Osteocyte (in vitro differentiated cells): ENCODE results near the gene ANKS1B. TPM values are rescaled to one million over a fixed set of nuclear protein-coding genes. Genes with fewer than 3 reads are reported as not detected.

Experiments
- DNase-seq: peaks from one replicate; pipeline ENCODE4 v3.0.0; 2021; ENCODE audit warnings: mixed read lengths; ENCODE audit not compliant: unreplicated experiment; ENCODE audit errors: extremely low spot score
- H3K27ac Mint-ChIP-seq: one replicate; pipeline ENCODE4 v1.8.0; 2021; ENCODE audit warnings: mild to moderate bottlenecking, mixed read lengths; ENCODE audit not compliant: unreplicated experiment
- H3K27me3 Mint-ChIP-seq: one replicate; pipeline ENCODE4 v1.8.0; 2021; ENCODE audit warnings: mixed read lengths; ENCODE audit not compliant: unreplicated experiment
- H3K36me3 Mint-ChIP-seq: one replicate; pipeline ENCODE4 v1.8.0; 2021; ENCODE audit warnings: mixed read lengths; ENCODE audit not compliant: unreplicated experiment
- H3K4me1 Mint-ChIP-seq: one replicate; pipeline ENCODE4 v1.8.0; 2021; ENCODE audit warnings: mixed read lengths; ENCODE audit not compliant: unreplicated experiment
- H3K4me3 Mint-ChIP-seq: one replicate; pipeline ENCODE4 v1.8.0; 2021; ENCODE audit warnings: mild to moderate bottlenecking, moderate library complexity, mixed read lengths; ENCODE audit not compliant: unreplicated experiment
- H3K9me3 Mint-ChIP-seq: one replicate; pipeline ENCODE4 v1.8.0; 2021; ENCODE audit warnings: mixed read lengths; ENCODE audit not compliant: unreplicated experiment
- total RNA-seq: library from RNA; stranded (reverse); gene quantifications from 2 replicates; pipeline ENCODE4 v1.2.1, GENCODE V29; 2021
- TF ChIP-seq, protein P1 (sequence below): fragments of 200-600 bp; sonication (generic); IDR thresholded peaks from 2 replicates; pipeline ENCODE4 v1.5.0; 2021; ENCODE audit warnings: antibody characterized with exemption, mild to moderate bottlenecking, moderate library complexity

ANKS1B gene
- total RNA-seq, 1 donor from 2014 or later = 0.70 TPM

DNA sequence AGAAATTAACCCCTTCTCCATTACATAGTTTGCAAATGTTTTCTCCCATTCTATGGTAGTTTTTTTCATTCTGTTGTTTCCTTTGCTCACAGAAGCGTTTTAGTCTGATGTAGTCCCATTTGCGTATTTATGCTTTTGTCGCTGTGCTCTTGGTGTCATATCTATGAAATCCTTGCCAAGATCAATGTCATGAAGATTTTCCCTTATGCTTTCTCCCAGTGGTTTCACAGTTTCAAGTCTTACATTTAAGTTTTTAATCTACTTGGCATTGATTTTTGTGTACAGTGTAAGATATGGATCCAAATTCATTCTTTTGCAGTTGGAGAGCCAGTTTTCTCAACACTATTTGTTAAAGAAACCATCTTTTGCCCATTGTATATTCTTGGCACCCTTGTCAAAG lies 982.0 kb downstream of the ANKS1B start:
- H3K27me3 Mint-ChIP-seq = peaks cover 20% of the 10 kb centered on the region

DNA sequence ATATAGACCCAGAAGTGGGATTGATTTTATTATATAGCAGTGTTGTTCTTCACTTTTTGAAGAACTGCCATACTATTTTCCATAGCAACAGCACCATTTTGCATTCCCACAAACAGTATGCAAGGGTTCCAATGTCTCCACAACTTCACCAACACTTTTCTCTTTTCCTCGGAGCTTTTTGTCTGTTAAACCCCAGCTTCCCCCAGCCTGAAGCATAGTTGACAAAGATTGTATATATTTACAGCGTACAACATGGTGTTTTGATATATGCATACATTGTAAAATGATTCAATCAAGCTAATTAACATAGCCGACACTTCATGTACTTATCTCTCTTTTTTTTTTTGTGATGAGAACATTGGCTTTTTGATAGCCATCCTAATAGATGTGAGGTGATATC lies 982.6 kb downstream of the ANKS1B start:
- H3K9me3 Mint-ChIP-seq = no peaks in the 10 kb centered on the region
- no peak overlapping the region for H3K4me3 Mint-ChIP-seq
- TF ChIP-seq, protein P1, sequence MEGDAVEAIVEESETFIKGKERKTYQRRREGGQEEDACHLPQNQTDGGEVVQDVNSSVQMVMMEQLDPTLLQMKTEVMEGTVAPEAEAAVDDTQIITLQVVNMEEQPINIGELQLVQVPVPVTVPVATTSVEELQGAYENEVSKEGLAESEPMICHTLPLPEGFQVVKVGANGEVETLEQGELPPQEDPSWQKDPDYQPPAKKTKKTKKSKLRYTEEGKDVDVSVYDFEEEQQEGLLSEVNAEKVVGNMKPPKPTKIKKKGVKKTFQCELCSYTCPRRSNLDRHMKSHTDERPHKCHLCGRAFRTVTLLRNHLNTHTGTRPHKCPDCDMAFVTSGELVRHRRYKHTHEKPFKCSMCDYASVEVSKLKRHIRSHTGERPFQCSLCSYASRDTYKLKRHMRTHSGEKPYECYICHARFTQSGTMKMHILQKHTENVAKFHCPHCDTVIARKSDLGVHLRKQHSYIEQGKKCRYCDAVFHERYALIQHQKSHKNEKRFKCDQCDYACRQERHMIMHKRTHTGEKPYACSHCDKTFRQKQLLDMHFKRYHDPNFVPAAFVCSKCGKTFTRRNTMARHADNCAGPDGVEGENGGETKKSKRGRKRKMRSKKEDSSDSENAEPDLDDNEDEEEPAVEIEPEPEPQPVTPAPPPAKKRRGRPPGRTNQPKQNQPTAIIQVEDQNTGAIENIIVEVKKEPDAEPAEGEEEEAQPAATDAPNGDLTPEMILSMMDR = no peak
- H3K36me3 Mint-ChIP-seq = no peaks in the 10 kb centered on the region
- DNase-seq = no peak
- no peaks in the 10 kb centered on the region for H3K4me1 Mint-ChIP-seq
- H3K27me3 Mint-ChIP-seq = peaks cover 20% of the 10 kb centered on the region
- H3K27ac Mint-ChIP-seq = no peak overlapping the region

More for the DNA sequence above, 982.0 kb downstream of the ANKS1B start:
- no peak for DNase-seq
- H3K27ac Mint-ChIP-seq = no peak overlapping the region
- H3K4me1 Mint-ChIP-seq = no peaks in the 10 kb centered on the region
- H3K36me3 Mint-ChIP-seq = no peaks in the 10 kb centered on the region
- H3K9me3 Mint-ChIP-seq = no peaks in the 10 kb centered on the region
- TF ChIP-seq, protein P1 = no peak
- H3K4me3 Mint-ChIP-seq = no peak overlapping the region

DNA sequence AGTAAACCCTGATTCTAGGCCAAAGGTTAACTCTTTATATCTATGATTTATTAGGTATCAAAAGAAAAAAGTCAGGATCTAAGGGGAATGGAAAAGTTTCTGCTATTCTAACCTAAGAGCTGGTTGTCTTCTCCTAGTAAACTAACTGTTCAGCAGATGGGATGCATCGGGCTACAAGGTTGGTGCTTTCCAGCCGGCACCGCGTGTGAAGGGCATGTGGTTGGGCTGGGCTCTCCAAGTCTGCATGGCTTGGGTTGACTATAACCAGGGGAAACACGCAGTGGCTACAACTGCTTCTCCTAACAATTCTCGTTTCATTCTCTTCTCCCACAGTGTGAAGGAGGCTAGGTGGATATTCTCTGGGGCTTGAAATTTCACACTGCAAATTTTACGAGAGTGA lies 985.2 kb downstream of the ANKS1B start:
- no peak for DNase-seq
- TF ChIP-seq, protein P1 = no peak
- H3K27ac Mint-ChIP-seq = no peak overlapping the region
- H3K4me1 Mint-ChIP-seq = no peaks in the 10 kb centered on the region
- H3K27me3 Mint-ChIP-seq = peaks cover 16% of the 10 kb centered on the region
- no peaks in the 10 kb centered on the region for H3K36me3 Mint-ChIP-seq
- no peak overlapping the region for H3K4me3 Mint-ChIP-seq
- no peaks in the 10 kb centered on the region for H3K9me3 Mint-ChIP-seq

DNA sequence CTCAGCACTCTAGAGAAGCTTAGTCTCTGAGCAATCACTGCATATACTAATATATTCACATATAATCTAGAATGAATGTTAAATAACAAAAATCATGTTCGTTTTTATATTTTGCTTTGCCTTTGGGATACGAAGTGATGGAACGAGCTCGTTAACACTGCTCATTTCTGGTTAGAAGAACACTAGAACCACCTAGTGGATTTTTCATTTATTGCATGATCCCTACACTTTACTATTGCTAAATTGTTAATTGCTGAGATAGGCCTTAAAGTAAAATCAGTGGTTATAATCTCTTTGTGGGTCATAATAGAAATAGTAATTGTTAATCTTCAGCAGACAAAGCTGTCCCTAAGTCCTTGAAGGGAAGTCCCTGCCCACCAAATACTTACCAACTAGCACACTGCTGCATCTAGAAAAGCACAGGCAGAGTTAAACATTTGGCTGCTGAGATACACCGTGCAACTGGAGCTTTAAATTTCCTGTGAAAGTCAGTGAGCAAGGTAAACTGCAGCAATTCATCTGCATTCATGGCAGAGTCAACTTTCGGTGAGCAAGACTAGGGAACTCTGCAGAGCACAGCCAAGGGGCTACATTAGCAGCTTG lies 985.9 kb downstream of the ANKS1B start:
- H3K9me3 Mint-ChIP-seq = no peaks in the 10 kb centered on the region
- no peak overlapping the region for H3K4me3 Mint-ChIP-seq
- no peaks in the 10 kb centered on the region for H3K4me1 Mint-ChIP-seq
- H3K27me3 Mint-ChIP-seq = peaks cover 16% of the 10 kb centered on the region
- TF ChIP-seq, protein P1 = peak; percentile 73
- no peak for DNase-seq
- no peaks in the 10 kb centered on the region for H3K36me3 Mint-ChIP-seq
- H3K27ac Mint-ChIP-seq = no peak overlapping the region

DNA sequence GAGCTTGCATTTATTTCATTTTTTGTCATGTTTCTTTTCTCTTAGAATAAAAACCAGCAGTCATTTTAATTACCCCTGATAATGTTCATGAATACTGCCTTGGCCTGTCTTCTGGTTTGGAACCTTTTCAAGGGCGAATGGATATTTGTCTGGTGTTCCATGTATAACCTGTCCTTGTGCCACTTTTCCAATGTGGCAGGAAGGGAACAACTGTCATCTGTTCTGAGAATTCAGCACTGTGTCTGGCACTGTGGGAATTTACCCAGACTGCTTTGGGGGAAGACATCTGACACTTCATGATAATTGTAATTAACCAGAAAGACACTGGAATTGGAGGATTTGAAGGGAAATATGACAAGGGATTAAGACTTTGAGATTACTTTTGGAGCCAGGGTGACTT lies 986.8 kb downstream of the ANKS1B start:
- no peak overlapping the region for H3K4me3 Mint-ChIP-seq
- H3K9me3 Mint-ChIP-seq = no peaks in the 10 kb centered on the region
- H3K27me3 Mint-ChIP-seq = peaks cover 16% of the 10 kb centered on the region
- DNase-seq = no peak
- TF ChIP-seq, protein P1 = no peak
- no peak overlapping the region for H3K27ac Mint-ChIP-seq
- H3K36me3 Mint-ChIP-seq = no peaks in the 10 kb centered on the region
- H3K4me1 Mint-ChIP-seq = no peaks in the 10 kb centered on the region
